ENCODE measurements around the gene DOCK6.
A peak's percentile ranks its signal among the peaks of the same experiment; 100 is the strongest.

The DOCK6 gene

DNA sequence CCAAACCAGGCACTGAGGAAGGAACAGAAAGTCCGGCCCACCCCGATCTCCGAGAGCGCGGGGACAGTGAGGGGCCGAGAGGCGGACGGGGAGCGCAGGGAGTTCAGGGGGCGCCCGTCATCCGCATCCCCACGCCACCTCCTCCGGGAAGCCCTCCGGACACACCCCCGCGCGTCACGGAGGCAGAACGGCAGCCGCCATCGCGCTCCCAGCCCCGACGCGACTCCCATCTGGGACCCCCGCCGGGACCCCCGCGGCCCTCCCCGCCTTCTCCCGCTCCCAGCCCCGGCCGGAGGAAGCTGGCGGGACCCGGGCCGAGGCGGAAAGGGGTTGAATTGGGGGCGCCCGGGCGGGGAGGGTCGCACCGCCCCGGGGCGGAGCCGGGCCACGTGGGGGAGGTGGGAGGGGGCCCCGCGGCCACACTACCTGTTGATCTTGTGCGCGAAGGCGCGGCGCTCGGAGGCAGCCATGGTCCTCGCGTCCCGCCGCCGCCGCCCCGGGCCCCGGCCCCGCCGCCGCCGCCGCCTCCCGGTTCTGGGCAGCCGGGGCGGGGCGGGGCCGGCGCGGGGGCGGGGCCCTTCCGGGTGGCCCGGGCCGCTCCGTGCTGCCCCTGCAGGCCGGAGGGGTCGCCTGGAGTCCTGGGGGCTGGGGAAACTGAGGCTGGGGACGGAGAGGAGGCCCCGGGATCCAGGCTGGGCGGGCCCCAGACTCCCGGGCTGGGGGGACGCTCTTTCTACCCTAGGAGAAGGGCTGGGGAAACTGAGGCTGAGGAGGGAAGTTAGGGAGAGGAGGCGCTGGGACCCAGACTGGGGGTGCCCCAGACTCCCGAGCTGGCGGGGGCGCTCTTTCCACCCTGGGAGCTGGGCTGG, at the start of gene DOCK6:
DOCK6 (minus strand) TSS at position 554 of the 869 bp plus-strand sequence; CDS start at position 470, 84 bp downstream.
- peak; percentile 15 for DNase-seq (ENCODE audit: low read depth)

- DNase-seq (ENCODE audit: low read depth): no peak
Measured at GRCh38 chr19:11306337-11306736, 44.0 kb upstream of the DOCK6 start.

- no peak for DNase-seq (ENCODE audit: low read depth)
Measured at GRCh38 chr19:11304936-11305335, 42.6 kb upstream of the DOCK6 start.

- DNase-seq (ENCODE audit: low read depth): no peak
Measured at GRCh38 chr19:11300811-11301120, 38.4 kb upstream of the DOCK6 start.

GRCh38 chr19:11299946-11300810, 37.9 kb upstream of the DOCK6 start:
- DNase-seq (ENCODE audit: low read depth): no peak

- no peak for DNase-seq (ENCODE audit: low read depth)
Measured at GRCh38 chr19:11296264-11296663, 33.9 kb upstream of the DOCK6 start.

- no peak for DNase-seq (ENCODE audit: low read depth)
Measured at GRCh38 chr19:11295665-11296245, 33.4 kb upstream of the DOCK6 start, which contains the start of gene TSPAN16. TSS of gene TSPAN16 (plus strand) at chr19:11296160. CDS start at chr19:11296298, 138 bp downstream.

- DNase-seq (ENCODE audit: low read depth): no peak
Measured at GRCh38 chr19:11295180-11295579, 32.9 kb upstream of the DOCK6 start.

- DNase-seq (ENCODE audit: low read depth): peak; percentile 76
Measured at GRCh38 chr19:11293433-11294389, 31.4 kb upstream of the DOCK6 start.

DNA sequence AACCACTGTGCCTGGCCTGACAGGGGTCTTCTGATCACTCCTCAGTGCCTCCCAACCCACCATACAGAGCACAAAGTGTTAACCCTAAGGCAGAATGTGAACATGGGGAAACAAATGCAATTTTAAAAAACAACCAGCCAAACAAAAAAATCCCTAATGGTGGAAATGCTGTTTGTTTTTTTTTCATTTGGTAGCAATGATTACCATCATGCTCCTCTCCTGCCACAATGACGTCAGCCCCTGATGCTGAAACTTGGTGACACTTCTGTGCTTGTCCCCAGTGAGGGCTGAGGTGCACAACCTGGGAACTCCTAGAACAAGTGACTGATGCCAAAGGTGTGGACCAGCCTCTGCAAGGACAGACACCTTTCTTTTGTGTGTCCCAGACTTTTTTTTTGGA, 29.7 kb upstream of the DOCK6 start:
- no peak for DNase-seq (ENCODE audit: low read depth)

DNA sequence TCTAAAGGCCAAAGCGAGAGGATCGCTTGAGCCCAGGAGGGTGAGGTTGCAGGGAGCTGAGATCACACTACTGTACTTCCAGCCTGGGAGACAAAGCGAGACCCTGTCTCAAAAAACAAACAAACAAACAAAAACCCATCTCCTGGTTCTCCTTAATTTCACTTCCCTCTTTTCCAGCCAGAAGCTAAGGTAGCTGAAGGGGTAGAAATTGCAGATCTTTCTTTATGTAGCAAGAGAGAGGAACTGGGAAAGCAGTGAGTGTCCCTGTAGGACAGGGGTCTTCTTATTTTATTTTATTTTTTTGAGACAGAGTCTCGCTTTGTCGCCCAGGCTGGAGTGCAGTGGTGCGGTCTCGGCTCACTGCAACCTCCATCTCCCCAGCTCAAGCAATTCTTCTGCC, 29.1 kb upstream of the DOCK6 start:
- DNase-seq (ENCODE audit: low read depth): no peak

GRCh38 chr19:11290256-11290655, 27.9 kb upstream of the DOCK6 start:
- DNase-seq (ENCODE audit: low read depth): no peak

DNA sequence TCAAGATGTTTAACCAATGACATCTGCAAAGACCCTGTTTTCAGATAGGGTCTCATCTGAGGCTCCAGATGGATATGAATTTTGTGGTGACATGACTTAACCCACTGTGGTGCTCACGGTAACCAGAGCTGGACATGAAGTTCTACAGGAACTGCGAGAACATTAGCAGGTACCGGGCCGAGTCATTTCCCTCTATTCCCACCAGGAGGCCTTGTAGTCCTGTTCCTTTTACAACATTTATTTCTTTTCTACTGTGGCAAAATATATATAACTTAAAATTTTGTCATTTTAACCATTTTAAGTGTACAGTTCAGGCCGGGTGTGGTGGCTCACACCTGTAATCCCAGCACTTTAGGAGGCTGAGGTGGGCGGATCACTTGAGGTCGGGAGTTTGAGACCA, 26.0 kb upstream of the DOCK6 start:
- DNase-seq (ENCODE audit: low read depth): no peak

GRCh38 chr19:11286312-11286974, 24.1 kb upstream of the DOCK6 start:
- no peak for DNase-seq (ENCODE audit: low read depth)

DNA sequence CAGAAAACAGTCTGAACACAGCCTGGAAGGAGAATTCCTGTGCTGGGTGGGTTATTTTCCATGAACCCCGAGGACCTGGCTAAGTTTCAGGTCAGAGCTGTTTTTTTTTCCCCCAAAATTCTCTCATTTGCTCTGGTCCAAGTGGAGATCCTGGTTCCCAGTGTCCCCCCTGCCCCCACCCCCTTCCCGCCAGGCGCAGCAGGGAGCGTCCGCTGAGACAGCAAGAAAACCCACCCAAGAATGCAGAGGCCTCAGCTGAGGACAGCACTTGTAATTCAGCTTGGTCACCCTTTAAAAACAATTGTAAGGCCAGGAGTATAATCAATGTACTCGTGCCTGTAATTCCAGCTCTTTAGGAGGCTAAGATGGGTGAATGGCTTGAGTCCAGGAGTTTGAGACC, 22.2 kb upstream of the DOCK6 start:
- DNase-seq (ENCODE audit: low read depth): no peak

GRCh38 chr19:11281356-11282049, 19.2 kb upstream of the DOCK6 start:
- DNase-seq (ENCODE audit: low read depth): no peak

GRCh38 chr19:11279505-11280236, 17.3 kb upstream of the DOCK6 start:
- no peak for DNase-seq (ENCODE audit: low read depth)

DNA sequence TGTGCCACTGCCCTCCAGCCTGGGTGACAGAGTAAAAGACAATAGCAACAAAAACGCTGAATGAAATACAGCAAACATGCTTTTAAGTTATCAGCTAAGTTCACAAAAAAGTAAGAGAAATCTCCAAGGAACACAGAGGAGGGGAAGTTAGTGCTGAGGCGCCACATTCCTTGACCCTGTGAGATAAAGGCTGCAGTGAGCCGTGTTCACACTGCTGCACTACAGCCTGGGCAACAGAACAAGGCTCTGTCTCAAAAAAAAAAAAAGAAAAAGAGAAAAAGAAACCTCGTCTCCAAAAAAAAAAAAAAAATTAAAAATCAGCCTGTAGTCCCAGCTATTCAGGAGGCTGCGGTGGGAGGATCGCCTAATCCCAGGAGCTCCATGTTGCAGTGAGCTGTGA, 16.3 kb upstream of the DOCK6 start:
- no peak for DNase-seq (ENCODE audit: low read depth)

DNA sequence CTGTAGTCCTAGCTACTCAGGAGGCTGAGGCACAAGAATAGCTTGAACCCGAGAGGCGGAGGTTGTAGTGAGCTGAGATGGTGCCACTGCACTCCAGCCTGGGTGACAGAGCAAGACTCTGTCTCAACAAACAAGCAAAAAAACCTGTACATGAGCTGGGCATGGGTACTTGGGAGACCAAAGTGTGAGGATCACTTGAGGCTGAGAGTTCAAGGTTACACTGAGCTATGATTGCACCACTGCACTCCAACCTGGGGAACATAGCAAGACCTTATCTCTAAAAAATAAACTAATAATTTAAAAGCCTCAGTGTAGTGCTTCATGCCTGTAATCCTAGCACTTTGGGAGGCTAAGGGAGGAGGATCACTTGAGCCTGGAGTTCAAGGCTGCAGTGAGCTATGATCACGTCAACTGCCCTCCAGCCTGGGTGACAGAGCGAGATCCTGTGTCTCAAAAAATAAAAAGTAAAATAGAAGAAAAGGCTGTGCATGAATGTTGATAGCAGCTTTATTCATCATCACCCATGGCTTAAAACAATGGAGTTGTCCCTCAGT, 12.3 kb upstream of the DOCK6 start:
- no peak for DNase-seq (ENCODE audit: low read depth)

Data from stimulated activated CD8-positive, alpha-beta memory T cell treated with anti-CD3 and anti-CD28 coated beads, Interleukin-4, amount 100 ng/mL, for 24 hours (primary cell).